SW480 (cell line): ENCODE results near the gene C2orf72.
A peak's percentile ranks its signal among the peaks of the same experiment; 100 is the strongest.
"Not testable (repeated sequence)": the region's sequence is repeated elsewhere in the genome, so short reads cannot be mapped to it uniquely, and the experiment has no call there.

ENCODE experiments used
- DNase-seq: peaks from one replicate; pipeline ENCODE4 v3.0.0-alpha.2; 2016; ENCODE audit warnings: low spot score

The C2orf72 gene

DNA sequence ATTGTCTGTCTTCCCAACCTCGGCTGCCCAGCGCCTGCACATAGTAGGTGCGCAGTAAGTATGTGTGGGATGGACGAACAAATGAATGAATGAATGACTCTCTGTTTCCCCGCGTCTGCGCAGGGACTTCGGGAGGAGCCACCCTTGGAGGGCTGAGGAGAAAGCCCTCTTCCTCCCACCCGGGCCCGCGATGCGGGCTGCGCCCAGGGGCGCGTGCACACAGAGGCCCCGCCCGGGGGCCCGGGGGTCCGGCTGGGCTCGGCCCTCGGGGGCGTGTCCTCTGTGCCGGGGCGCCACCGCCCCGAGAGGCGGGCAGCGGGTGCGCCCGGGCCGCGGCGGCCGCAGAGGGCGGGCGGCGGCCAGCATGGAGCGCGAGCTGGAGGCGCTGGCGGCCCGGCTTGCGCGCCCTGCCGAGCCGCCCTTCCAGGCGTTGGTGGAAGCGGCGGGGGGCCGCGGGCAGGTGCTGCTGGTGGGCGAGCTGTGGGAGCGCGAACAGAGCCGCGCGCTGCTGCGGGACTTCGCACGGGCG is at the start of gene C2orf72:
Gene C2orf72, plus strand, starts transcription at position 322 of the 529 bp plus-strand sequence. Its CDS starts 43 bp downstream, at position 365.
- peak; percentile 22 for DNase-seq

DNA sequence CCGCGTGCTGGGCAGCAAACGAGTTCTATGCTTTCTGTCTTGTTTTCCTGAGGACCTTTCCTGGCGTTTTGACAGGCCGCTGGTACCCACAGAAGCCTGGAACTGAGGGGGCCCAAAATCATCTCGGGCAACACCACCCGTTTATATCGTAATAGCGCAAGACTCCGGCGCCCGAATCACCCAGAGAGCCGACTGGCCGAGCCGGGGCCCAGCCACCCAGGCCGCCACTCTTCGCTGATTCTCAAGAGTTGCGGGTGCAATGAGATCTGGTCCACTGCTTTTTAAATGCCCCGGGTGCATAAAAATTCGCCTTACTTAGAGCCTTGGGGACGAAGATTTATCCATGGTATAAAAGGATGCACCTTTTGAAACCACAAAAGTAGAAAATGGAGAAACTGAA is 47.6 kb upstream of the C2orf72 start:
- DNase-seq, result no peak

DNA sequence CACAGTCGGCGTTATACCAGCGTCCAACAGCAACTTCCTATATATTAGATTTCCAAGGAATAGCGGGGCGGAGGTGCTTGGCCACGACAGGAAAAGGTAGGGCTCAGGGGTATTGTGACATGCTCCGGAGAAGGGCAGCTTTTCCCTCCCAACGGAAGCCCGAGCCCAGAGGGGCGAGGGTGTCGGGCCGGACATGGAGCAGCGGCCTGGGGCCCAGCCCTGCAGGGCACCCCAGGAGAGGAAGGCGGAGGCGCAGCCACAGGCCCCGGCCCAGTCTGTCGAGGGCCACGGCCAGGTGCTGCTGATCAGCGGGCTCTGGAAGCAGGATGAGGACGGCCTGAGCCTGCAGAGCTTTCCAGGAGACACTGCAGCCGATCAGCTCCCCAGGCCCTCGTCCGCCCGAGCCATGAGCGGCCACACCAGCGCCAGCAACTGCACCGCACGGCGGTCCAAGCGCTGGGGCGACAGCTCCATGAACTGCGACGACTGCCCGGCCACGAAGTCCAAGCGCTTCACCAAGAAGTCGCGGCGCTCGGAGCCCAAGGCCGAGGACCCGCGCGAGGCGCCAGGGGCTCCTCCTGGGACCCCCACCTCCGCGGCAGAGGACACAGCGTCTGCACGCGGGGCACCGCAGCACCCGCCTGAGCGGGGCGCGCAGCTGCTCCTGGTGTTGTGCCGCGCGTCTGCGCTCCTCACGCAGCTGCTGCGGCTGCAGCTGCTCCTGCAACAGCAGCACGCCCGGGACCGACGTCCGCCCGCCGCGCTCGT is 47.0 kb upstream of the C2orf72 start:
- DNase-seq, result no peak

DNA sequence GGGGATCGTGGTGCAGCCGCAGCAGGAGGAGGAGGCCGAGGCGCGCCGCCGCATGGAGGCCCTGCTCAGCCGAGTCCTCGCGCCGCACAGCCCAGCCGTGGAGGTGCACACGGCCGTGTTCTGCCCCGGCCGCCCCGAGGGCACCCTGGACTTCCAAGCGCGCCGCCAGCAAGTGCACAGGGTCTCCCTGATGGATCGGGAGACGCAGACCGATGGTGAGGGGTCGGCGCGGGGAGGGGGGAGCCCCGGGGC is 46.5 kb upstream of the C2orf72 start:
- DNase-seq, result no peak

DNA sequence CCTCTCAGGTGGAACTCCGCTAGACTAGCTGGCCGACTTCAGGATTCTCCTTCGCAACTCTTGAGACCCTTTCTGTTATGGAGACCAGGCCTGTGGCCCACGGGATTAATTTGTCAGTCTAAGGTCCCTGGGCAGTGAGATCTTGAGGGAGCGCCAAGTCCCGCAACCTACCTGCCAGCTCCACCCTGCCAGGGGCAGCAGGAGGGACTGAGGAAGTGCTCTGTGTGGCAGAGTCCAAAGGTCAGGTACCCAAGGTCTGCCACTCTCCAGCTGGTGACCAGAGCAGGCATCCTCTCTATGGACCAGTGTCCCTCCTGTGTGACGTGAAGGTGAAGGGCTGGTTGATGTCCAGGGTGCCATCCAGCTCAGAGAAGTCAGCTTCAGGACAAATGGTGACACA is 45.7 kb upstream of the C2orf72 start:
- no peak for DNase-seq

DNA sequence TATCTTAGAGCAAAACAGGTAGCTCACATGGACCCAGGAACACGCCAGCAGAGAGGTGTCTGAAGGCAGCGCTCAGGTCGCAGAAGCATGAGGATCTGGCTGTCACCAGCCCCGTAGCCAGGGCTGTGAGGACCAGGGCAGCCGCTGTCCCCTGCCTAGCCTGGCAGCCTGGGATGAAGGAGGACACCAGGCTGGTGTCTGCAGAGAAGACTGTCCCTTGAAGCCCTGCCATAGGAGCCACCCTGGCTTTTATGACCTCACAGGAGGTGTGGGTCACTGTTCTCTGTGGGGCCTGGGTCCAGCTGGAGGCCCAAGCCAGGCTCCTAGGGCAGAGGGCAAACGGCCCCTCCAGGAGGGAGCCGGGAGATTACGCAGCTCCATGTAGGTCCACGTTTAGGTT is 41.5 kb upstream of the C2orf72 start, which contains the start of gene SPATA3:
Gene SPATA3, plus strand, starts transcription at position 301 of the 400 bp plus-strand sequence. CDS start 113 bp downstream, outside the sequence.
- no peak for DNase-seq

DNA sequence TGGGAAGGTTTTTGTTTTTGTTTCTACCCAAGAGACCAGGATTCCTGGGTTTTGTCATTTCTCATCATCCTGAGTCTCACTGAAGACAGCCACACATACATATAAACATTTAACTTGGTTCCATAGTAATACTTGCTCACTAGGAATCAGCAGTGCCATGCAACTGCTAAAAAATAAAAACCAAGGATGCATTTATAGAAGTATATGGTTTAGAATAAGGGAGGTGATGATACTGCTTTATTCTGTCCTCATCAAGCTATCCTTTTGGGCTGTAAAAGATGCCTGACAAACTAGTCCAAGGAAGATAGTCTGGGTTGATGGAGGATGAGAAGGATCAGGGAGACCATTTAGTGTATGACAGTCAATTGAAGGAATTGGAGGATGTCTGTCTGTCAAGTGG is 40.7 kb upstream of the C2orf72 start:
- DNase-seq, result no peak

DNA sequence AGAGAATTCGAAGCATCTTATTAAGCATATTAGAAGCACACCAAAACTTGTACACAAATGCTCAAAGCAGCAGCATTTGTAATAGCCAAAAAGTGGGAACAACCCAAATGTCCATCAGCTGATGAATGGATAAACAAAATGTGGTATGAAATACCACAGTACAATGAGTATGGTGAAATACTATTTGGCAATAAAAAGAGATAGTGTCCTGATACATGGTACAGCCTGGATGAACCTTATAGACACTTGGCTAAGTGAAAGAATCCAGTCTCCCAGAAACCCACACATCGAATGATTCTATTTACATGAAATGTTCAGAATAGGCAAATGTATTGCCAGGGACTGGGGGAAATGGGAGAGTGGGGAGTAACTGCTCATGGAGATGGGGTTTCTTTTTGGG is 38.4 kb upstream of the C2orf72 start:
- DNase-seq, result no peak

DNA sequence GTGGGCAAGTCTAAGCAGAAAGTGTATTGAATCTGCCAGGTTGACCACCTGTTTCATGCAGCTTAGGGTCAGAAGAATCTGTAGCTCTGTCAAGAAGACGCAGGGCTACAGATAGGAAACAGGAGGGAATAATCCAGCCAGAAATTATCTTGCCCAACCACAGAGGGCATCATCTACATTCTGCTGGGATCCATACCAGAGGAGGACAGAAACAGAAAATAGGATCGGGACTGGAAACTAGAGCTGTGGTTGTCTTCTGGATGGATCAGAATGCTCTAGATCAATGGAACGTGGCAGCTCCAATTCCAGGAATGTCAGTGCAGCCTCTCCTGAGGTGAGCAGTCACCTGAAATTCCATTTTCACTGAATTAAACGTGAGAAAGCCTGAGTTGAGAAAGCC is 37.8 kb upstream of the C2orf72 start:
- DNase-seq, result no peak

DNA sequence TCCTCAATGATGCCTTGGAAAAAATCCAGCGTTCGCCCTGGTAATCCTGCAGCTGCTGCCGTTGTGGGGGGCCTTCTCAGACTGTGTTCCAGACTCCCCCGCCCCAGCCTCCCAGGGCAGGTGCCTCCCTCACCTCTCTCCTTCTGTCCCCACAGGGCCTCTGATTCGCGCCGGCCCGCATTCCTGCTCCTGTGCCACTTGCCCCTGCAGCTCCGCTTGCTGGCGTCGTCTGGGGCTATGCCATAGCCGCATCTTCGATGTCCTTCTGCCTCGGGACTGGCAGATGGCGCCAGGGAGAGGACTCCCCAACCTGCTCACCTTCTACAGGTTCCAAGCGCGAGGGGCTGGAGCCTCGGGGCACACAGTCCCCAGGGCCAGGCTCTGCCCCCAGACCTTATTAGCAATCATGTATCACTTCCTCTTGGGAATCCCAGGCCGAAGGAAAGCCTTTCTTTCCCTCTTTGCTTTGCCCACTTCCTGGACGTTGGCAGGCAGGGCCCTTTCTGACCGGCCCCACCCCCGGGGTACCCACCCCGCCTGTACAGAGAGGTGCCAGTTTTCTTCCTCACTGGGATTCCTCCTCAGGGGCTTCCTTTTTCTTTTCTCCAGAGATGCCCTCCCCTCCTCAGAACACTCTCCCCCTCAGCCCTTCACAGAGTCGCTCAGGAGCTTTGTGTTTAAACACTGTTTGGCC is 37.0 kb upstream of the C2orf72 start:
- DNase-seq, result peak; percentile 15

DNA sequence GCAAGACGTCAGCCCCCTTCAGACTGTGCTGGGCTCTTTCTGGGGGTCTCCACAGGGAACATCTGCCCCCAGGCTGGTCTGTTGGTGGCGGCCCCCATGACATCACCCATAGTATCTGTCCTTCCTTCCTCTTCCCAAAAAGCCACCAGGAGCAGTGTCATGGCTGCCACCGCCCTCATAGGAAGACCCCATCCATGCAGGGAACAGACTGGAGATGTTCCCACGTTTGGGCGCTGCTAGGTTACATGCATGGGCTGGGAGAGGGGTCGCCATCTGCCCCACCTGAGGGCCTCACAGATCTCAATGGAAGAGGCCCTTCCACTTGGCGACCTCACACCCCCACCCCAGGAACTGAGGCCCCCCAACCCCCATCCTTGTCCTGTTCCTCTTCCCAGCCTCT is 36.3 kb upstream of the C2orf72 start:
- DNase-seq, result no peak

DNA sequence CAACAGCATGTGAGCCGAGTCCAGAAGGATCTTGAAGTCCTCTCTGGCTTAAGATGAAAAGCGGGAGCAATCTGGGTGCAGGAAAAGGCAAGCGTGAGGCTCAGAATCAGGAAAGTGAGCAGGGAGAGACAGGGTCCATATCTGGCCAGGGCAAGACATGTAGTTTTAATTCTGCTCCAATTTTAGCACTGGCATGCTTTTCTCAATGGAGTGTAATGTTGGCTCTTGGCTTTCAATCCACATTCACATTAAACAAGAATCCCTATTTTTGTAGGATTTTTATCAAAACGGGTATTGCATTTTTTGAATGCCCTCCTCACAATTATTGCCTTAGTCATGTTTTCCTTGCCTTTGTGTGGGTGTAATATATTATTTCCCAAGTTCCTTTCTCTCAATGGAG is 35.4 kb upstream of the C2orf72 start:
- DNase-seq, result no peak

DNA sequence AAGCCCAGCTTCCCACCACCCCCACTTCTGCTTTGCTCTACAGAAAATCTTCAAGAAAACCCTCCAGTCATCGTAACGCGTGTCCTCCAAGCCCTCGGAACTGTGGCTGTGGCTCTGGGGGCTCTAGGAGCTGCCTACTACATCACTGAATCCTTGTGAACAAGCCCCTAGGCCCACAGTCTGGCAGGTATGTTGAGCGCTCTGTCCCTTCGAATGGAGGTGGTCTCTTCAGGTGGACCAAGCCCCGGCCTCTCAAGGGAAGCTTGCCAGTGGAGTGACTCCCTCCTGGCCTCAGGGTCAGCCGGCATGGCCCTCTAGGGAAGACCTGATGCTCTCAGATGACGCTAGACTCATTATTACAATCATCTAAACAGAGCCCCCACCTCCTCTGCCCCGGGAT is 34.7 kb upstream of the C2orf72 start:
- DNase-seq, result no peak

DNA sequence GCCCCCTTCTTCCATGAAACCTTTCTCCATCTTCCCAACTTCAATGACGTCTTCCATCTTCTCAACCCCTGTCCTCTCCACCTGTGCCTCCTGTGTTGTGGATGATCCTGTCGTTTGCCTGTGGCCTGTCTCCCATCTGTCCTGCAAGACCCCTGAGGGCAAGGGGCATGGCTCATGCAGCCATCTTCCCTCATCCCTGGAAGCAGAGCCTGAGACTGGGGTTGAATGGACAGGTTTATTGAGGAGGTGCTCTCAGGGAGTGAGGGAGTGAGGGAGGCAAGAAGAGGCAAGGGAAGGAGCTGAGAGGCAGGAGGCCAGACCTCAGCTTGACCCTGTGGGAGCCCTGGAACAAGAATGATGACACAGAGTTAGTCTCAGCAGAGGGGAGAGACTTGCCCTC is 34.1 kb upstream of the C2orf72 start:
- DNase-seq, result no peak

DNA sequence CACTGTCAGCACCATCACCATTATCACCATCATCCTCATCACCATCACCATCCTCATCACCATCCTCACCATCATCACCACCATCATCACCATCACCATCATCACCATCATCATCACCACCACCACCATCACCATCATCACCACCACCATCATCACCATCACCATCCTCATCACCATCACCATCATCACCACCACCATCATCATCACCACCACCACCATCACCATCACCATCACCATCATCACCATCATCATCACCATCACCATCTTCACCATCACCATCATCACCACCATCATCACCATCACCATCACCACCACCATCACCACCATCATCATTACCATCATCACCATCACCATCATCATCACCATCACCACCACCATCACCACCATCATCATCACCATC is 32.4 kb upstream of the C2orf72 start:
- not testable (repeated sequence) for DNase-seq

DNA sequence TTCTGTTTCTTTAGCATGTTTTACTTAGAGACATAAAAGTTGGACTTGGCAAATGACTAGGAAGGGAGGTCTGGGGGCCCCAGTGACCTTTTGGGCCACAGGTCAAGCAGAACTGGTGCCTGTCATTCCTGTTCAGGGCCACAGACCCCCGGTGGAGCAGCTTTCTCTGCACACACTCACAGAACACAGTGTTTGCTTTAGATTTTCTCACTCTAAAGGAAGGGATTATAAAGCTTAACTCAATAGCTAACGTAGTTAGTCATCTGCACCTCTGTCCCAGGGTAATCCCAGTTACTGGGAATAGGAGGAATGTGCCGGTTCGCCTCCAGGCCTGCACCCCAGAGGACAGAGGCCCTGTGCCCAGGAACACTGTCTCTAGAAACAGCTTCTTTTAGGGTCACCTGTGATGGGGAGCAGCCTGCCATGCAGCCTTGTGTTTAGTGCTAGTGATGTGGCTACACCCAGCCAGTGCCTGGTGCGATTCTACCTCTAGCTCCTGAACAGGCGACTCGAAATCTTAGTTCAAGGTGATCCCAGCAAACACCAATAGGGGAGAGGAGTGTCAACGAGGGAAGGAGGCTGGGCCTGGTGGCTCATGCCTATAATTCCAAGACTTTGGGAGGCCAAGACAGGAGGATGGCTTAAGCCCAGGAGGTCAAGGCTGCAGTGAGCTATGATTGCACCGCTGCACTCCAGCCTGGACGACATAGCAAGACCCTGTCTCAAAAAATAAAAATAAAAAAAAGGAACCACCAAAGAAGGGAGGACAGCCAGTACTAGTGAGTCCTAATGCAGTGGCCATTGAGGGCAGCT is 29.8 kb upstream of the C2orf72 start:
- no peak for DNase-seq

DNA sequence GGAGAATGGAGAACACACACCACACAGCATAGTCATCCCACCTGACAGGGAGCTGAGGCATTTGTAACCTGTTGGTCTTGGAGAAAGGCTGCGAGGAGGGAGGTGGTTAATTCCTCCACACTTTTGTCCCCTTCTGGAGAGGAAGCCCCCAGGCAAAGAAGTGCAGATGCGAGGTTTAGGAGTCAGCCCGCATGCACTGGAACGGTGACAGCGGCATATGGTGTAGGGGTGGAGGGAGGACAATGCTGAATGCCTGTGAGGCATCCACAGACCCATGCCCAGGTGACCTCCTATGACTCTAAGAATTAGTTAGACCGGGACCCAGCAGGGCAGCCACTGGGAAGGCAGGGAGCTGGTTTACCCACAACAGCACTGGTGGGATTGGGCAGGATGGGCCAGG is 29.2 kb upstream of the C2orf72 start:
- no peak for DNase-seq

DNA sequence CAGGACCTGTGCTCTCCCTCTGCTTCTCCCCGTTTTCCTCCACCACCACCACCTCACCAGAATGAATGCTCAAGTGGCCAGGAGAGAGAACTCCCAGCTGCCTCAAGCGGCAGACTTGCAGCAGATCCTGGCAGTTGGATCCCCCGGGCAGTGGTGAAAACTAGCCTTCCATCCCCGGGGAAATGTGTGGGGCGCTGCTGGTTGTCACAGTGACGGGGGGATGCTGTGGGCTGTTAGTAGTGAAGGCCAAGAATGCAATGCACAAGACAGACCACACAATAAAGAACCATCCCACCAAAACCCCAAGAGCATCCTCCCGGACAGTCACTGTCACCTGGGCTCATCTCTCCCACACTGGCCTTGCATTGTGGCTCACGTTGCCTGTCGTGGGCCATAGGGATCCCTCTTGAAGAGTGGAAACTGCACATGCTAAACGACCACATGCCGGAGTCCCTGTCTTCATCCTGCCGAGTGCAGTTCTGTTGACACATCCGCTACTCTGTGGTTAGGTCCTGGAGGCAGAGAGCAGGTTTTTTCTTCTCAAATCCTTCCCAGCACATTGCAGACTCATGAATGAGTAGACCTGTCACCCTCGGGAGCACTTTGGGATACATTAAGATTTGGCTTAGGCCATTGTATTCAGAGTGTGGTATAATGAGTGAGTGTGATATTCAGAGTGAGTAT is 27.9 kb upstream of the C2orf72 start:
- DNase-seq, result no peak

DNA sequence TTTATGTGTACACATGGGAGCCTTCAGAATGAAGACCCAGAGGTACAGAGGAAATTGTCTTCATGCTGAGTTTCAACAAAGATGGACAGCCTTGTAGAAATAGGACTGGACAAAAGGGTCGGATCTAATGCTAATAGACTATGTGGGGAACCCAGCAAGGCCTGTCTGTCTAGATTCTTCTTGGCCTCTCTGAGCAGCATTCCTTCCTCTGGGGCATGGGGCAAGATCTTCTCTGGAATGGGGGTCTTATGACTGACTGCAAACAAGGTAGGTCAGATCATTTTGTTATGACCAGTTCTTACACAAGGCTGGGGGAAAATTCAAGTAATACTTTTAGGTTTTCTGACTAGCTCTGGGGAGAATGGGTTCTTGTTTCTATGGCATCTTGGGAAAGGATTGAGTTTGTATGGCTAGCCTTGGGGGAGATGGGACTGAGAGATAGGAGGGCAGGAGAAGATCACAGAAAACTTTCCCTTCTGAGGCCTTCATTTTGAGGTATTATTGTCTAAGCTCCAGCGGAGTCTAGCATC is 27.1 kb upstream of the C2orf72 start:
- no peak for DNase-seq

DNA sequence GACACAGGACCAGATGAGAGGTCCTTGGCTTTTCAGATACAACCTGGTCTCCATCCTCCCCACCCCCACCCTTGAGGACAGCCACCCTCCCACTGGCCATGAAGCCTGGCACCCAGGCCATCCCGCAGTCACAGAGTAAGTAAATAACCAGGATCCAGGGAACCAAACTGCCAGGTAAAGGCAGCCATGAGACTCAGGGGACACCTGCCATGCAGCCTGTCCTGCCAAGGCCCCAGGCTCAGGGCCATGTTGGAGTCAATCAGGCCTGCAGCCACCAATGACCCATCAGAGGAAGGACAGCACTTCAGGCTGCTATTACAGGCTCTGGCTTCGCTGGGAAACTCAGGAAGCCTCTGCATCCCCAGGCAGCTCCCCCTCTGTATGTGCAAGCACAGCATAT is 25.8 kb upstream of the C2orf72 start:
- no peak for DNase-seq

DNA sequence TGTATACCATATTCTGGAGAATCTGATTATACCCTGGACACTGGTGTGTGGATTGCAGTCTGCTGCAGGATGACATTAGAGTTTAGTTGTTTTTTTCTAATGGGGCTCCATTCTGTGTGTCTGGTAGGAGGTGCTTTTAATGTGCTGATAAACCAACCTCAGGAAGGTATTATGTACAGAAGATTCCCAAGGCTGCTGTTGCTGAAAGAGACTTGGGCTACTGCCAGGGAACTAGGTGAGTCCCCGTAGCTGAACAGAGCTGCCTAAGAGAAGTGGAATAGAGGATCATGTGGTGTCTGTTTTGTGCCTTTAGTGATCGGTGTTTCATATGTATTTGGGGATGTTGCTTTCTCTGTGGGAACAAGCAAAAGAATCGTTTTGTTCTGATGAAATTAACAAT is 24.9 kb upstream of the C2orf72 start:
- DNase-seq, result no peak

DNA sequence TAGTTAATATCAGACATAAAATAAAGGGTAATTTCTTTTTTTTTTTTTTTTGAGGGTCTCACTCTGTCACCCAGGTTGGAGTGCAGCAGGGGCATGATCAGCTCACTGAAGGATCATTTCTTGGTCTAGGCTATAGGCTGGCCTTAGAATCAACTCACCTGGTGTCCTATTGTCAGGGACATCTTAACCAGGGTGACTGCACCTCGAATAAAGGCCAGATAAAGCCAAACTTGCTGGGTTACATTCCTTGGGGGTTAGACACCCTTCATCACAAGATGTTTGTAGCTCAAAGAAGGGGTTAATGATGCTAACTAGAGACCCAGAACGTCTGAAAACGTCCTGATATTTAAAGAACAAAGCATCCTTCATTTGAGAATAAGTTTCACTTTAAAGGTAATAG is 23.5 kb upstream of the C2orf72 start:
- no peak for DNase-seq
